Measurements from ENCODE around the gene LRRC43. TPM values are rescaled to one million over a fixed set of nuclear protein-coding genes. Genes with fewer than 3 reads are reported as not detected.
A peak's percentile ranks its signal among the peaks of the same experiment; 100 is the strongest.
"Not testable (repeated sequence)": the region's sequence is repeated elsewhere in the genome, so short reads cannot be mapped to it uniquely, and the experiment has no call there.

LRRC43 gene
- polyA plus RNA-seq, 1 donor from 2014 or later: 4.8 TPM

- Histone ChIP-seq H3F3A (ENCODE audit: insufficient read depth, low read length, poor library complexity, severe bottlenecking) (no peaks in the 10 kb centered on the region), H3K9ac (ENCODE audit: low read length) (no peak within 1 kb of the TSS), H3K36me3 (ENCODE audit: insufficient read depth, low read length) (no peaks in the 10 kb centered on the region), H3K79me2 (replicated peaks; ENCODE audit: insufficient read depth, low read length) (no peaks in the 10 kb centered on the region), H3K9me2 (ENCODE audit: insufficient read depth, low read length) (no peaks in the 10 kb centered on the region), H3K27me3 (ENCODE audit: insufficient read depth, low read depth, low read length) (no peaks in the 10 kb centered on the region), H2AFZ (ENCODE audit: low read depth, low read length) (no peak within 1 kb of the TSS), H3K9me3 (ENCODE audit: low read length) (no peaks in the 10 kb centered on the region), H3K27ac (ENCODE audit: low read length) (no peak within 1 kb of the TSS), H3K4me2 (ENCODE audit: low read length) (no peak within 1 kb of the TSS), H3K4me3 (ENCODE audit: low read length) (no peak within 1 kb of the TSS), H4K20me1 (ENCODE audit: insufficient read depth) (no peaks in the 10 kb centered on the region)
- TF ChIP-seq EP300 (conservative IDR thresholded peaks at IDR 0.05; ENCODE audit: poor library complexity, severe bottlenecking) (no peak), CTCF (IDR thresholded peaks at IDR 0.05; ENCODE audit: poor library complexity, severe bottlenecking) (no peak), MXI1 (conservative IDR thresholded peaks at IDR 0.05; ENCODE audit: poor library complexity, severe bottlenecking) (no peak), SMC3 (conservative IDR thresholded peaks at IDR 0.05; ENCODE audit: poor library complexity) (no peak), POLR2AphosphoS5 (IDR thresholded peaks at IDR 0.05) (no peak)
Observed at GRCh38 chr12:122174155-122174845, 8.6 kb upstream of the LRRC43 start, which contains the start of gene IL31. TSS of gene IL31 (minus strand) at chr12:122174221. CDS start at chr12:122174172, 49 bp downstream.

GRCh38 chr12:122176473-122176872 is 6.5 kb upstream of the LRRC43 start:
- H3K79me2 ChIP-seq (replicated peaks; ENCODE audit: insufficient read depth, low read length); H3K9me3 ChIP-seq (ENCODE audit: low read length); H3K27me3 ChIP-seq (ENCODE audit: insufficient read depth, low read depth, low read length); H3K36me3 ChIP-seq (ENCODE audit: insufficient read depth, low read length); H3K4me3 ChIP-seq (ENCODE audit: low read length); H2AFZ ChIP-seq (ENCODE audit: low read depth, low read length); H3K4me2 ChIP-seq (ENCODE audit: low read length); H3K9ac ChIP-seq (ENCODE audit: low read length); H3K9me2 ChIP-seq (ENCODE audit: insufficient read depth, low read length); H4K20me1 ChIP-seq (ENCODE audit: insufficient read depth); H3K27ac ChIP-seq (ENCODE audit: low read length); H3F3A ChIP-seq (ENCODE audit: insufficient read depth, low read length, poor library complexity, severe bottlenecking): not testable (repeated sequence)

GRCh38 chr12:122183588-122183940 is 641 bp downstream of the LRRC43 start:
- H3K4me2 ChIP-seq (ENCODE audit: low read length): no peak overlapping the region
- no peaks in the 10 kb centered on the region for H3K36me3 ChIP-seq (ENCODE audit: insufficient read depth, low read length)
- peaks cover 14% of the 10 kb centered on the region for H3K27me3 ChIP-seq (ENCODE audit: insufficient read depth, low read depth, low read length)
- H3K4me3 ChIP-seq (ENCODE audit: low read length): peak overlapping the region; percentile 65
- H3K9me2 ChIP-seq (ENCODE audit: insufficient read depth, low read length): no peaks in the 10 kb centered on the region
- no peaks in the 10 kb centered on the region for H3F3A ChIP-seq (ENCODE audit: insufficient read depth, low read length, poor library complexity, severe bottlenecking)
- no peaks in the 10 kb centered on the region for H3K79me2 ChIP-seq (replicated peaks; ENCODE audit: insufficient read depth, low read length)
- no peak overlapping the region for H3K27ac ChIP-seq (ENCODE audit: low read length)
- H2AFZ ChIP-seq (ENCODE audit: low read depth, low read length): no peak overlapping the region
- no peaks in the 10 kb centered on the region for H3K9me3 ChIP-seq (ENCODE audit: low read length)
- H3K9ac ChIP-seq (ENCODE audit: low read length): no peak overlapping the region
- no peak for TF ChIP-seq POLR2AphosphoS5 (IDR thresholded peaks at IDR 0.05)
- no peak for TF ChIP-seq REST (IDR thresholded peaks at IDR 0.05; ENCODE audit: borderline replicate concordance)
- no peak for TF ChIP-seq CTCF (IDR thresholded peaks at IDR 0.05; ENCODE audit: poor library complexity, severe bottlenecking)
- TF ChIP-seq TAF1 (IDR thresholded peaks at IDR 0.05; ENCODE audit: low read depth): no peak
- no peak for TF ChIP-seq RAD21 (conservative IDR thresholded peaks at IDR 0.05)
- TF ChIP-seq EP300 (conservative IDR thresholded peaks at IDR 0.05; ENCODE audit: poor library complexity, severe bottlenecking): no peak
- no peak for TF ChIP-seq SMC3 (conservative IDR thresholded peaks at IDR 0.05; ENCODE audit: poor library complexity)
- no peak for TF ChIP-seq EZH2 (IDR thresholded peaks at IDR 0.05; ENCODE audit: borderline replicate concordance, insufficient read depth, low read length, poor library complexity, severe bottlenecking)
- TF ChIP-seq MXI1 (conservative IDR thresholded peaks at IDR 0.05; ENCODE audit: poor library complexity, severe bottlenecking): no peak
- H4K20me1 ChIP-seq (ENCODE audit: insufficient read depth): no peaks in the 10 kb centered on the region

All from neural cell (in vitro differentiated cells).